Brain pericyte (primary cell): ENCODE measurements around the gene MTNR1B.

Experiments used
- DNase-seq: peaks from one replicate; pipeline ENCODE4 v3.0.0-alpha.2; 2012; ENCODE audit warnings: low read depth, low spot score

Gene MTNR1B

GRCh38 chr11:92969634-92970347, at the start of gene MTNR1B:
TSS of gene MTNR1B (plus strand) at chr11:92969651. CDS start at chr11:92969726, 75 bp downstream.
- no peak for DNase-seq

GRCh38 chr11:92920331-92920730, 49.1 kb upstream of the MTNR1B start:
- no peak for DNase-seq

- DNase-seq = no peak
These were observed 46.7 kb upstream of the MTNR1B start for GRCh38 chr11:92922731-92923130.

GRCh38 chr11:92929246-92929645, 40.2 kb upstream of the MTNR1B start:
- DNase-seq = no peak

- DNase-seq = no peak
These were observed 39.8 kb upstream of the MTNR1B start for GRCh38 chr11:92929653-92930052.

GRCh38 chr11:92931746-92932422, 37.6 kb upstream of the MTNR1B start:
- no peak for DNase-seq

GRCh38 chr11:92939305-92939704, 30.1 kb upstream of the MTNR1B start:
- no peak for DNase-seq

GRCh38 chr11:92941676-92942571, 27.5 kb upstream of the MTNR1B start:
- DNase-seq = no peak

- DNase-seq = no peak
These were observed 22.7 kb upstream of the MTNR1B start for GRCh38 chr11:92946707-92947106.

GRCh38 chr11:92948116-92948515, 21.3 kb upstream of the MTNR1B start:
- no peak for DNase-seq

- no peak for DNase-seq
These were observed 15.4 kb upstream of the MTNR1B start for GRCh38 chr11:92954003-92954402.

GRCh38 chr11:92955860-92956259, 13.6 kb upstream of the MTNR1B start:
- no peak for DNase-seq

- DNase-seq = no peak
These were observed 8.6 kb upstream of the MTNR1B start for GRCh38 chr11:92960886-92961285.

GRCh38 chr11:92962446-92962845, 7.0 kb upstream of the MTNR1B start:
- DNase-seq = no peak

- DNase-seq = no peak
These were observed 5.0 kb upstream of the MTNR1B start for GRCh38 chr11:92964471-92964870.

- DNase-seq = no peak
These were observed 4.3 kb upstream of the MTNR1B start for GRCh38 chr11:92965196-92965595.

GRCh38 chr11:92967178-92967577, 2.3 kb upstream of the MTNR1B start:
- DNase-seq = no peak

GRCh38 chr11:92967867-92968266, 1.6 kb upstream of the MTNR1B start:
- DNase-seq = no peak

- DNase-seq = no peak
These were observed 188 bp upstream of the MTNR1B start for GRCh38 chr11:92969293-92969633.

GRCh38 chr11:92972248-92972647, 2.8 kb downstream of the MTNR1B start:
- no peak for DNase-seq

GRCh38 chr11:92975285-92975684, 5.8 kb downstream of the MTNR1B start:
- DNase-seq = no peak

GRCh38 chr11:92976681-92977080, 7.2 kb downstream of the MTNR1B start:
- no peak for DNase-seq
